Glutamatergic neuron (in vitro differentiated cells): ENCODE measurements around the gene ADAP2. TPM values are rescaled to one million over a fixed set of nuclear protein-coding genes. Genes with fewer than 3 reads are reported as not detected.
A peak's percentile ranks its signal among the peaks of the same experiment; 100 is the strongest.
"Not testable (repeated sequence)": the region's sequence is repeated elsewhere in the genome, so short reads cannot be mapped to it uniquely, and the experiment has no call there.

Experiments used
- DNase-seq: peaks from one replicate; pipeline ENCODE4 v3.0.0; 2022
- H3K27ac Mint-ChIP-seq: one replicate; pipeline ENCODE4 v1.8.0; 2020; ENCODE audit warnings: mild to moderate bottlenecking, mixed read lengths, inconsistent platforms; ENCODE audit not compliant: unreplicated experiment
- H3K27me3 Mint-ChIP-seq: one replicate; pipeline ENCODE4 v1.8.0; 2020; ENCODE audit warnings: mild to moderate bottlenecking, moderate library complexity, mixed read lengths, inconsistent platforms; ENCODE audit not compliant: unreplicated experiment
- H3K36me3 Mint-ChIP-seq: one replicate; pipeline ENCODE4 v1.8.0; 2020; ENCODE audit warnings: mild to moderate bottlenecking, mixed read lengths, inconsistent platforms; ENCODE audit not compliant: unreplicated experiment
- H3K4me1 Mint-ChIP-seq: one replicate; pipeline ENCODE4 v1.8.0; 2020; ENCODE audit warnings: mild to moderate bottlenecking, low read depth, mixed read lengths, inconsistent platforms; ENCODE audit not compliant: unreplicated experiment
- H3K4me3 Mint-ChIP-seq: one replicate; pipeline ENCODE4 v1.8.0; 2020; ENCODE audit warnings: mild to moderate bottlenecking, mixed read lengths, inconsistent platforms; ENCODE audit not compliant: unreplicated experiment
- H3K9me3 Mint-ChIP-seq: one replicate; pipeline ENCODE4 v1.8.0; 2020; ENCODE audit warnings: mild to moderate bottlenecking, moderate library complexity, mixed read lengths, inconsistent platforms; ENCODE audit not compliant: unreplicated experiment
- total RNA-seq: library from RNA; stranded (reverse); fragmentation: NEBNext Ultra II Directional; extraction: Animal tissue kit (Norgen Biotek cat#: 25700); gene quantifications from one replicate; pipeline ENCODE4 v1.2.1, GENCODE V29; 2021; ENCODE audit not compliant: unreplicated experiment
- TF ChIP-seq, protein P1 (sequence below): fragments of 200-600 bp; sonication (generic); IDR thresholded peaks from one replicate; pipeline ENCODE4 v1.5.0; 2021; ENCODE audit not compliant: partially characterized antibody, unreplicated experiment

ADAP2 gene
- total RNA-seq, 1 donor from 2014 or later: 0.51 TPM

GRCh38 chr17:30969989-30970830 lies 48.5 kb downstream of the ADAP2 start:
- H3K27me3 Mint-ChIP-seq: peaks cover 6% of the 10 kb centered on the region
- H3K9me3 Mint-ChIP-seq: peaks cover 3% of the 10 kb centered on the region
- H3K27ac Mint-ChIP-seq: peak overlapping the region; percentile 80
- peak overlapping the region; percentile 94 for H3K4me3 Mint-ChIP-seq
- no peak for DNase-seq
- no peaks in the 10 kb centered on the region for H3K36me3 Mint-ChIP-seq
- H3K4me1 Mint-ChIP-seq: peaks cover 3% of the 10 kb centered on the region
- TF ChIP-seq, protein P1, sequence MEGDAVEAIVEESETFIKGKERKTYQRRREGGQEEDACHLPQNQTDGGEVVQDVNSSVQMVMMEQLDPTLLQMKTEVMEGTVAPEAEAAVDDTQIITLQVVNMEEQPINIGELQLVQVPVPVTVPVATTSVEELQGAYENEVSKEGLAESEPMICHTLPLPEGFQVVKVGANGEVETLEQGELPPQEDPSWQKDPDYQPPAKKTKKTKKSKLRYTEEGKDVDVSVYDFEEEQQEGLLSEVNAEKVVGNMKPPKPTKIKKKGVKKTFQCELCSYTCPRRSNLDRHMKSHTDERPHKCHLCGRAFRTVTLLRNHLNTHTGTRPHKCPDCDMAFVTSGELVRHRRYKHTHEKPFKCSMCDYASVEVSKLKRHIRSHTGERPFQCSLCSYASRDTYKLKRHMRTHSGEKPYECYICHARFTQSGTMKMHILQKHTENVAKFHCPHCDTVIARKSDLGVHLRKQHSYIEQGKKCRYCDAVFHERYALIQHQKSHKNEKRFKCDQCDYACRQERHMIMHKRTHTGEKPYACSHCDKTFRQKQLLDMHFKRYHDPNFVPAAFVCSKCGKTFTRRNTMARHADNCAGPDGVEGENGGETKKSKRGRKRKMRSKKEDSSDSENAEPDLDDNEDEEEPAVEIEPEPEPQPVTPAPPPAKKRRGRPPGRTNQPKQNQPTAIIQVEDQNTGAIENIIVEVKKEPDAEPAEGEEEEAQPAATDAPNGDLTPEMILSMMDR: no peak

DNA sequence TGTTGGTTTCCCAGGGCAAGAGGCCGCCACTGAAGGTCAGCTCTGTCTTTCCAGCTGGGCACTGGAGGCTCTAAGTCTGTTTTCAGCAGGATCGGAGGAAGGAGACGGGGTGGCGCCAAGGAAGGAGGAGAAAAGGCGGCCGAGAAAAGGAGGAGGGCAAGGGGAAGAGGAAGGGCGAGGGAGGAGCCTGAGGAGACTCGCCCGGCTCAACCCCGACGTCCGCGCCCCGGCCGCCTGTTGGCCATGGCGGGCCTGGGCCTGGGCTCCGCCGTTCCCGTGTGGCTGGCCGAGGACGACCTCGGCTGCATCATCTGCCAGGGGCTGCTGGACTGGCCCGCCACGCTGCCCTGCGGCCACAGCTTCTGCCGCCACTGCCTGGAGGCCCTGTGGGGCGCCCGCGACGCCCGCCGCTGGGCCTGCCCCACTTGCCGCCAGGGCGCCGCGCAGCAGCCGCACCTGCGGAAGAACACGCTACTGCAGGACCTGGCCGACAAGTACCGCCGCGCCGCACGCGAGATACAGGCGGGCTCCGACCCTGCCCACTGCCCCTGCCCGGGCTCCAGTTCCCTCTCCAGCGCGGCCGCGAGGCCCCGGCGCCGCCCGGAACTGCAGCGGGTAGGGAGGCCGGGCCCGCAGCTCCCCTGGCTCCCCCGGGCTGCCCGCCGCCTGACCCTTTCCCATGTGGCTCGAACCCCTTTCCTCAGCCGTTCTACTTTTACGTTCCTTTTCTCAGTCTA lies 49.3 kb downstream of the ADAP2 start, which contains the start of gene RNF135:
TSS of gene RNF135 (plus strand) at position 209 of the 737 bp plus-strand sequence. CDS start at position 244, 35 bp downstream.
- H3K36me3 Mint-ChIP-seq: no peaks in the 10 kb centered on the region
- H3K4me1 Mint-ChIP-seq: peaks cover 3% of the 10 kb centered on the region
- peaks cover 6% of the 10 kb centered on the region for H3K27me3 Mint-ChIP-seq
- DNase-seq: peak; percentile 73
- peak within 1 kb of the TSS; percentile 80 for H3K27ac Mint-ChIP-seq
- TF ChIP-seq, protein P1: peak; percentile 34
- peaks cover 3% of the 10 kb centered on the region for H3K9me3 Mint-ChIP-seq
- H3K4me3 Mint-ChIP-seq: peak within 1 kb of the TSS; percentile 94

- Mint-ChIP-seq H3K36me3 (peaks cover 5% of the 10 kb centered on the region), H3K9me3 (peaks cover 3% of the 10 kb centered on the region), H3K27ac (no peak overlapping the region), H3K4me3 (no peak overlapping the region), H3K27me3 (peaks cover 8% of the 10 kb centered on the region), H3K4me1 (peaks cover 3% of the 10 kb centered on the region)
- TF ChIP-seq, protein P1: no peak
- DNase-seq: no peak
Measured at GRCh38 chr17:30975042-30975820, 53.5 kb downstream of the ADAP2 start.

DNA sequence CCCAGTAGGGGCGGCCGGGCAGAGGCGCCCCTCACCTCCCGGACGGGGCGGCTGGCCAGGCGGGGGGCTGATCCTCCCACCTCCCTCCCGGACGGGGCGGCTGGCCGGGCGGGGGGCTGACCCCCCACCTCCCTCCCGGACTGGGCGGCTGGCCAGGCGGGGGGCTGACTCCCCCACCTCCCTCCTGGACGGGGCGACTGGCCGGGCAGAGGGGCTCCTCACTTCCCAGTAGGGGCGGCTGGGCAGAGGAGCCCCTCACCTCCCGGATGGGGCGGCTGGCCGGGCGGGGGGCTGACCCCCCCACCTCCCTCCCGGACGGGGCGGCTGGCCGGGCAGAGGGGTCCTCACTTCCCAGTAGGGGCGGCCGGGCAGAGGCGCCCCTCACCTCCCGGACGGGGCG lies 58.2 kb downstream of the ADAP2 start:
- H3K27me3 Mint-ChIP-seq, H3K4me1 Mint-ChIP-seq, H3K9me3 Mint-ChIP-seq, H3K36me3 Mint-ChIP-seq, DNase-seq, H3K27ac Mint-ChIP-seq, H3K4me3 Mint-ChIP-seq: not testable (repeated sequence)
